CD8-positive, alpha-beta memory T cell (primary cell): ENCODE data around the gene HAND1. TPM values are rescaled to one million over a fixed set of nuclear protein-coding genes. Genes with fewer than 3 reads are reported as not detected.

Source experiments
- CTCF ChIA-PET: fragments of 350-600 bp; sonication (Branson Sonifier 250); formaldehyde crosslinking; loops from one replicate; lab custom pipeline; 2021; ENCODE audit warnings: antibody characterized with exemption; lab: Charles Lee
- POLR2A ChIA-PET: fragments of 350-600 bp; sonication (Branson Sonifier 250); formaldehyde crosslinking; loops from one replicate; lab custom pipeline; 2021; ENCODE audit warnings: antibody characterized with exemption; lab: Charles Lee
- DNase-seq, 5 donors: peaks; one replicate each; pipeline versions ENCODE4 v3.0.0 to v3.0.0-alpha.2; 2020 to 2022; ENCODE audit warnings: mixed read lengths in 1 of 5
- H3K27ac ChIP-seq: one replicate; pipeline ENCODE4 v1.7.0; 2013; ENCODE audit warnings: low read depth, mild to moderate bottlenecking, low read length, moderate library complexity
- H3K27me3 ChIP-seq: 2 replicates; pipeline ENCODE4 v1.7.0; 2013; ENCODE audit warnings: low read length, mild to moderate bottlenecking; ENCODE audit not compliant: insufficient read depth, poor library complexity, severe bottlenecking
- H3K36me3 ChIP-seq: 2 replicates; pipeline ENCODE4 v1.7.0; 2013; ENCODE audit warnings: mild to moderate bottlenecking, low read length, moderate library complexity; ENCODE audit not compliant: insufficient read depth
- H3K4me1 ChIP-seq: 2 replicates; pipeline ENCODE4 v1.7.0; 2013; ENCODE audit warnings: mild to moderate bottlenecking, low read length, moderate library complexity; ENCODE audit not compliant: insufficient read depth
- H3K4me3 ChIP-seq: 2 replicates; pipeline ENCODE4 v1.7.0; 2013; ENCODE audit warnings: mild to moderate bottlenecking, low read length
- H3K9me3 ChIP-seq: 2 replicates; pipeline ENCODE4 v1.7.0; 2013; ENCODE audit warnings: mild to moderate bottlenecking, low read length
- H3K27ac Mint-ChIP-seq, 8 donors: one replicate each; pipeline ENCODE4 v1.8.0; 2020 to 2021; ENCODE audit warnings: mixed read lengths in 8 of 8, mild to moderate bottlenecking in 6 of 8, inconsistent platforms in 3 of 8, moderate library complexity in 3 of 8
- H3K27me3 Mint-ChIP-seq, 2 donors: one replicate each; pipeline ENCODE4 v1.8.0; 2020 to 2021; ENCODE audit warnings: mixed read lengths in 2 of 2, mild to moderate bottlenecking in 1 of 2, moderate library complexity in 1 of 2
- H3K36me3 Mint-ChIP-seq, 3 donors: one replicate each; pipeline ENCODE4 v1.8.0; 2020 to 2021; ENCODE audit warnings: mixed read lengths in 3 of 3, inconsistent platforms in 1 of 3, mild to moderate bottlenecking in 1 of 3
- H3K4me1 Mint-ChIP-seq, 3 donors: one replicate each; pipeline ENCODE4 v1.8.0; 2020 to 2021; ENCODE audit warnings: mixed read lengths in 3 of 3, inconsistent platforms in 1 of 3, mild to moderate bottlenecking in 1 of 3
- H3K4me3 Mint-ChIP-seq, 7 donors: one replicate each; pipeline ENCODE4 v1.8.0; 2020 to 2021; ENCODE audit warnings: mixed read lengths in 7 of 7, mild to moderate bottlenecking in 6 of 7, moderate library complexity in 4 of 7, inconsistent platforms in 2 of 7
- H3K9me3 Mint-ChIP-seq, 5 donors: one replicate each; pipeline ENCODE4 v1.8.0; 2020 to 2022; ENCODE audit warnings: mixed read lengths in 5 of 5, mild to moderate bottlenecking in 3 of 5, moderate library complexity in 2 of 5, inconsistent platforms in 1 of 5
- polyA plus RNA-seq: library from polyadenylated mRNA; unstranded; fragments of 300-500 nt; fragmentation: Illumina TruSeq; gene quantifications from one replicate; pipeline ENCODE4 v1.2.3, GENCODE V29; 2021
- total RNA-seq, 2 experiments: library from RNA; stranded (reverse); gene quantifications; one replicate each; pipeline ENCODE4 v1.2.3, GENCODE V29; 2021

Gene HAND1
- total and polyA plus RNA-seq, 3 experiments from 2014 or later: not detected

DNA sequence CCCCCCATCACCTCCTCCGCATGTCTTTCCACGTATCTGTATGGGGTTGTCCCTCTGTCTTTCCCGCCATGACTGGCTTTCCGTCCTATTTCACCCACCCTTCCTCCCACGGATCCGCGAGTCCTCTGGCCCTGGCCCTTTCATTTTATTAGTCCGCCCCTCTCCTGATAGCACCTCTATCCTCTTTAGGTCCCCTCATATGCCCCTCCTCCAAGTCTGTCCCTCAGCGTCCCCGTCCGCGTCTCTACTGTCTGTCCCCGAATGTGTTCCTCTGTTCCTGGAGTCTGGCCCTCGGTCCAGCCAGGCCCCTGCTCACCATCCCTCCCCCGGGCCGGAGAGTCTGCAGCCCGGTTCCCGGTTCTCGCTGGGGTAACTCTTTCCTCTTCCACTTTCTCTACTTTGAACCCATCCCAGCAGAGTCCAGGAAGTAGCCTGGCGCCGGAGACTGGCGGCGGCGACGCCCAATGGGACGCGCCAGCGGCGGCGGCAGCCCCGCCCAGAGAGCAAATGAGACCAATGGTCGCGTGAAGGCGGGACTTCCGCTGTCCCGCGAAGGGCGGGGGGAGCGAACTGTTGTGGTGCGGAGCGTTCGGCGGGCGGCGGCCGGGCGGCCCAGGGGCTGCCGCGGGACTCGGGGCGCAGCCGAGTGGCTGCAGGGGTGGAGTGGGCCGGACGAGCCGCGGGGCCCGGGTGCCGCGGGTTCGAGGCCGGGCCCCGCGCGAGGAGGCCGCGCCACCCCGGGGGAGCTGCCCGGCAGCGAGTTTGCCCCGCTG is 32.4 kb downstream of the HAND1 start, which contains the start of gene SAP30L:
Gene SAP30L (plus strand): TSS at position 576 of the 773 bp plus-strand sequence. CDS start 608 bp downstream, outside the sequence.
- CTCF ChIA-PET: interaction anchor here (1.3 kb wide), 1 partner anchor 481 kb away, joined by 4 read pairs; no protein-coding TSS in a partner anchor
- POLR2A ChIA-PET: interaction anchor here (1.4 kb wide), 1 partner anchor 255 kb away, joined by 3 read pairs; the partner anchor contains the start of gene GALNT10
- peaks cover 10% of the 10 kb centered on the region for H3K36me3 ChIP-seq

DNA sequence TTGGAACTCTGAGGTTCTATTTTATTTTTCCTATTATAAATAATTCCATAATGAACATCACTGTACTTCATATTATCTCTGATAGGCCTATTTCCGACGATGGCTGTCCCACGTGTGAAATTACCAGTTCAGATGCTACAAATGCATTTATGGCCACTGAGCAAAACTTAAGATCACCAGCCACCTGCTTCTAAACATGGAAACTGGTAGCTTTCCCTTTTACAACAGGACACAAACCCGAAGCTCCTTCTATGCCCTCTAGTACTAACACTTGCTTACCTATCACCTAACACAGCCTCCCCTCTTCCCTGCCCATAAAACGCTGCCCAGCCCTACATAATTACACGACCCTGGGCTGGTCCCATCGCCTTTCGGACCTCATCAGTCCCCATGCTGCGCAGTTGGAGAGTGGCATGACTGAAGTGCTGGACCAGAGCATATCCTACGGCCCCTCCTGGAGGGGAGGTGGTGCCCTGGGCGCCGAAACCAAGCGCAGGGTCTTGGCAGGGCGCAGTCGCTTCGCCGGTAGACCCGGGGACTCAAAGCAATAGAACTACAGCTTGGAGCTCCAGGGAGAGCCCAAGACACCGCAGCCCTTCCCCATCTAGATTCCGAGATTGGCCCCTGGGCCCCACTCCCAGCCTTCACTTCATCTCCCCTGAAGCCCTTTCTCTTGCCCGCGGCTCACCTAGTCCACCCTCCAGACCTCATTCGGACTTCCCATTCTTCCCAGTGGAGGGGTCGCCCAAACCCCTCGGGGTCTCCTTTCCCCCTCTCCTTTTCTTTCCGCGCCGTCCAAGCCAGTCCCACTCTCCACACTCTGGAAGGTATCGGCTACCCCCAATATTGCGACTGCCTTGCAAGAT is 33.2 kb downstream of the HAND1 start:
- H3K27me3 ChIP-seq: no peaks in the 10 kb centered on the region
- H3K4me1 ChIP-seq: peaks cover 38% of the 10 kb centered on the region
- ChIA-PET POLR2A (no interaction called here), CTCF (interaction anchor here (1.3 kb wide), 1 partner anchor 480 kb away, joined by 4 read pairs; no protein-coding TSS in a partner anchor)
- H3K27ac ChIP-seq: peak overlapping the region; percentile 77
- Mint-ChIP-seq H3K4me3 (peak overlapping the region; percentile 97 to 99 (median 98)), H3K4me1 (peaks cover 51 to 71% (median 66%) of the 10 kb centered on the region in 3 donors), H3K27ac (peak overlapping the region; percentile 65 to 99 (median 96)), H3K36me3 (peaks cover 9 to 44% (median 13%) of the 10 kb centered on the region in 3 donors), H3K27me3 (no peaks in the 10 kb centered on the region), H3K9me3 (no peaks in the 10 kb centered on the region)
- DNase-seq: peak in 2 of 5 donors; percentile 19 to 49
- H3K36me3 ChIP-seq: peaks cover 6% of the 10 kb centered on the region
- no peaks in the 10 kb centered on the region for H3K9me3 ChIP-seq
- H3K4me3 ChIP-seq: peak overlapping the region; percentile 98

More for the DNA sequence above, 32.4 kb downstream of the HAND1 start, which contains the start of gene SAP30L:
- peak within 1 kb of the TSS; percentile 98 for H3K4me3 ChIP-seq
- H3K27ac ChIP-seq: peak within 1 kb of the TSS; percentile 77
- H3K27me3 ChIP-seq: no peaks in the 10 kb centered on the region
- H3K4me1 ChIP-seq: peaks cover 38% of the 10 kb centered on the region
- Mint-ChIP-seq H3K4me3 (peak within 1 kb of the TSS; percentile 97 to 99 (median 98)), H3K36me3 (peaks cover 9 to 44% (median 12%) of the 10 kb centered on the region in 3 donors), H3K27me3 (no peaks in the 10 kb centered on the region), H3K27ac (peak within 1 kb of the TSS; percentile 85 to 99 (median 96)), H3K4me1 (peaks cover 58 to 79% (median 75%) of the 10 kb centered on the region in 3 donors), H3K9me3 (no peaks in the 10 kb centered on the region)
- peak; percentile 93 to 98 (median 95) for DNase-seq
- H3K9me3 ChIP-seq: no peaks in the 10 kb centered on the region

DNA sequence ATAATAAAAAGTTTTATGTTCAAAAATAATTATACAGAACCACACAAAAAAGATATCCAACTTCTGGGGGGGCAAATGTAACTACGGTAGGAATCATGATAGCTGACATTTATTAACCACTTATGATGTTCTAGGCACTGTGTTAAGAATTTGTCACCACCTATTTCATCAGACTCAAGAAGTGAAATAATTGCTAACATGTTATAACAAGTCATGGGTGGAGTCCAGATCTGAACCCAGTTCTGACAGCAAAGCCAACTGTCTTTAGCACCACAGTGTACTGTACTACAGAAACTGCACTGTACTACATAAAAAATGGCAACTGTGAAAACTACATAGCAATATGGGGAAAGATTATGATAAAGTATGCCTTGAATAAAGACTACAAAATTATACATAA is 35.2 kb downstream of the HAND1 start:
- no peak for DNase-seq
- Mint-ChIP-seq H3K27ac (no peak overlapping the region), H3K36me3 (peaks cover 16 to 60% (median 20%) of the 10 kb centered on the region in 3 donors), H3K4me1 (peaks cover 33 to 52% (median 52%) of the 10 kb centered on the region in 3 donors), H3K9me3 (no peaks in the 10 kb centered on the region), H3K4me3 (peak overlapping the region in 2 of 7 donors; percentile 22 to 67), H3K27me3 (no peaks in the 10 kb centered on the region)
- POLR2A ChIA-PET: no interaction called here
- H3K27me3 ChIP-seq: no peaks in the 10 kb centered on the region
- peaks cover 20% of the 10 kb centered on the region for H3K4me1 ChIP-seq
- CTCF ChIA-PET: no interaction called here
- peaks cover 9% of the 10 kb centered on the region for H3K36me3 ChIP-seq
- no peaks in the 10 kb centered on the region for H3K9me3 ChIP-seq
- H3K27ac ChIP-seq: no peak overlapping the region
- H3K4me3 ChIP-seq: no peak overlapping the region

DNA sequence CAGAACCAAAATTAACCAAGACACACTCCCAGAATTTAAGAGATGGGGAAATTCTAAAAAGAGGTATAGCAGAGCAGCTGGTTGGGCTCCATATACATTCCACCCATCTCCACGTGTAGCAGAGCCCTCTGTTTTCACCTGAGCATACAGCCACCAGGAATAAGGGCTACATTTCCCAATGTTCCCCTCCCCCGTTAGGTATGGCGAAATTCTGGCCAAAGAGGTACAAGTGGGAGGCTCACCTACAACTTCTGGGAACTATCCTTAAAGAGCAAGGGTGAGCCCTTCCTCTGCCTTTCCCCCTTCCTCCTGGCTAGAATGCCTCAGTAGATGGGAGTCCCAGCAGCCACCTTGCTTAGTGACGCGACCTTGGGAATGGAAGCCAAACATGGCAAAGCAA is 37.5 kb downstream of the HAND1 start:
- H3K9me3 Mint-ChIP-seq: no peaks in the 10 kb centered on the region
- H3K27ac ChIP-seq: no peak overlapping the region
- peaks cover 21 to 41% (median 40%) of the 10 kb centered on the region in 3 donors for H3K4me1 Mint-ChIP-seq
- CTCF ChIA-PET: no interaction called here
- H3K9me3 ChIP-seq: no peaks in the 10 kb centered on the region
- H3K4me3 ChIP-seq: no peak overlapping the region
- H3K4me1 ChIP-seq: peaks cover 9% of the 10 kb centered on the region
- H3K27ac Mint-ChIP-seq: no peak overlapping the region
- peaks cover 15% of the 10 kb centered on the region for H3K36me3 ChIP-seq
- no peaks in the 10 kb centered on the region for H3K27me3 ChIP-seq
- DNase-seq: no peak
- H3K27me3 Mint-ChIP-seq: no peaks in the 10 kb centered on the region
- peaks cover 27 to 73% (median 33%) of the 10 kb centered on the region in 3 donors for H3K36me3 Mint-ChIP-seq
- no peak overlapping the region for H3K4me3 Mint-ChIP-seq
- POLR2A ChIA-PET: no interaction called here

DNA sequence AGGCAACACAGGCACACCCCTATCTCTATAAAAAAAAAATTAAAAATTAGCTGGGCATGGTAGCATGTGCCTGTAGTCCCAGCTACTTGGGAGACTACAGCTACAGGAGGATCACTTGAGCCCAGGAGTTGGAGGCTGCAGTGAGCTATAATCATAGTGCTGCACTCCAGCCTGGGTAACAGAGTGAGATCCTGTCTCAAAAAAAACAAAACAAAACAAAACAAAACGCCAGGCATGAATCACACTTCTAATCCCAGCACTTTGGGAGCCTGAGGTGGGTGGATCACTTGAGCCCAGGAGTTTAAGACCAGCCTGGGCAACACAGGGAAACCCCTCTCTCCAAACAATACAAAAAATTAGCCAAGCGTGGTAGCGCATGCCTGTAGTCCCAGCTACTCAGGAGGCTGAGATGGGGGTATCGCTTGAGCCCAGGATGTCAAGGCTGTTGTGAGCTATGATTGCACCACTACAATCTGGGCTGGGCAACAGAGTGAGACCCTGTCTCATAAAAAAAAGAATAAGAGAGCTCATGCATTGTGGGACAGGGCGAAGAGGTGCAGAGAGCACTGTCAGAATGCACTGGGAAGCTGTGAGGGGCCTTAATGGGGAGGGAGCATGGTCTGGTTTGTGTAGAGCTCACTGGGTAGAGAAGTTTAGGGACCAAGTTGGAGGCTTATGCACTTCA is 40.6 kb downstream of the HAND1 start:
- ChIA-PET POLR2A (no interaction called here), CTCF (no interaction called here)
- peaks cover 26 to 79% (median 40%) of the 10 kb centered on the region in 3 donors for H3K36me3 Mint-ChIP-seq
- H3K9me3 ChIP-seq: no peaks in the 10 kb centered on the region
- no peak overlapping the region for H3K4me3 Mint-ChIP-seq
- no peaks in the 10 kb centered on the region for H3K27me3 ChIP-seq
- no peak for DNase-seq
- H3K27ac ChIP-seq: no peak overlapping the region
- H3K9me3 Mint-ChIP-seq: no peaks in the 10 kb centered on the region
- H3K27me3 Mint-ChIP-seq: no peaks in the 10 kb centered on the region
- peak overlapping the region in 3 of 8 donors; percentile 18 to 75 (median 55) for H3K27ac Mint-ChIP-seq
- H3K4me3 ChIP-seq: no peak overlapping the region
- peaks cover 6 to 19% (median 14%) of the 10 kb centered on the region in 3 donors for H3K4me1 Mint-ChIP-seq
- peaks cover 15% of the 10 kb centered on the region for H3K36me3 ChIP-seq
- no peaks in the 10 kb centered on the region for H3K4me1 ChIP-seq

DNA sequence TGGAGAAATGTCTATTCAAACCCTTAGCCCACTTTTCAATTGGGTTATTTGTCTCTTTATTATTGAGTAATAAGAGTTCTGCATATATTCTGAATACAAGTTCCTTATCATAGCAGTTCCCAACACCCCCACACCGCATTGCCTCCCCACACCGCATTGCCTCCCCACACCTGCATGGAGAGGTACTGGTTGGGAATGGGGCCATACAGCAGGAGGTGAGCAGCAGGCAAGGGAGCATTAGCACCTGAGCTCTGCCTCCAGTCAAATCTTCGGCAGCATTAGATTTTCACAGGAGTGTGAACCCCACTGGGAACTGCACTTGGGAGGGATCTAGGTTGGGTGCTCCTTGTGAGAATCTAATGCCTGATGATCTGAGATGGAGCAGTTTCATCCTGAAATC is 42.8 kb downstream of the HAND1 start:
- H3K27ac Mint-ChIP-seq: peak overlapping the region in 1 of 8 donors; percentile 9
- ChIA-PET CTCF (no interaction called here), POLR2A (no interaction called here)
- Histone ChIP-seq H3K4me3 (no peak overlapping the region), H3K36me3 (peaks cover 10% of the 10 kb centered on the region), H3K27me3 (no peaks in the 10 kb centered on the region), H3K27ac (no peak overlapping the region), H3K4me1 (no peaks in the 10 kb centered on the region), H3K9me3 (no peaks in the 10 kb centered on the region)
- H3K27me3 Mint-ChIP-seq: no peaks in the 10 kb centered on the region
- H3K36me3 Mint-ChIP-seq: peaks cover 25 to 60% (median 28%) of the 10 kb centered on the region in 3 donors
- no peaks in the 10 kb centered on the region for H3K9me3 Mint-ChIP-seq
- peaks cover 0 to 10% (median 6%) of the 10 kb centered on the region in 3 donors for H3K4me1 Mint-ChIP-seq
- no peak overlapping the region for H3K4me3 Mint-ChIP-seq
- DNase-seq: no peak

DNA sequence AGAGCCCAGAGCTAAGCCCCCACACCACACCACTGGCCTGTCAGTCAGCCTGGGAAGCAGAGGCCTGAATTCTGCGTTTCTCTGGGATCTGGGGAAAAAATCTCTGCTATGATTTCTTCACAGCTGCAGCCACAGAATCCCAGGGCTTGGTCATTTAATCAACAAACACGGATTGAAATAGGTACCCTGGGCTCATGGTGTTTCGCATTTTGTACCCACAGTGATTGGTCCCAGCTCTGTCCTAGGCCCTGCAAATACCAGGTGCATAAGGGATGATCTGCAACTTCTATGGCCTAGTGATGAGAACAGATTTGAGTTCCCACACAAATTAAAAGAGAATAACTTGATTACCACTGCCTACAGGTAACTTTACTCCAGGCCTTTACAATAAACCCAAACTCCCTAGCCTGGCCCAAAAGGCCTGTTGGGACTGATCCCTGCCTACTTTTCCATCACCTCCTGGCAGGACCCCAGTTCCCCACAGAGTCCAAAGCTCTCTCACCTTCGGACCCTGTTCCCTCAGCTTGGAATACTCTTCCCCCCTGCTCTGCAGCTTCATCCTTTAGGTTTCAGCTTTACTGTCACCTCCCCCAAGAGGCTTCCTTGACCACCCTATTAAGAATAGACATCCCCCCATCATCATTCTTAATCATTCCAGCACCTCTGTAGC is 46.9 kb downstream of the HAND1 start:
- Mint-ChIP-seq H3K4me1 (peaks cover 5 to 20% (median 12%) of the 10 kb centered on the region in 3 donors), H3K27me3 (no peaks in the 10 kb centered on the region), H3K36me3 (peaks cover 14 to 26% (median 16%) of the 10 kb centered on the region in 3 donors), H3K4me3 (no peak overlapping the region), H3K9me3 (no peaks in the 10 kb centered on the region), H3K27ac (peak overlapping the region in 3 of 8 donors; percentile 0 to 74 (median 57))
- no peak for DNase-seq
- no peaks in the 10 kb centered on the region for H3K4me1 ChIP-seq
- H3K27ac ChIP-seq: no peak overlapping the region
- H3K9me3 ChIP-seq: no peaks in the 10 kb centered on the region
- ChIA-PET CTCF (no interaction called here), POLR2A (no interaction called here)
- H3K36me3 ChIP-seq: peaks cover 5% of the 10 kb centered on the region
- H3K27me3 ChIP-seq: no peaks in the 10 kb centered on the region
- H3K4me3 ChIP-seq: no peak overlapping the region
